ENCODE measurements around the gene RNF207. TPM values are rescaled to one million over a fixed set of nuclear protein-coding genes. Genes with fewer than 3 reads are reported as not detected.

Gene RNF207
- total and polyA plus RNA-seq, 9 donors = 2.0 to 24.4 (median 7.7) TPM

DNA sequence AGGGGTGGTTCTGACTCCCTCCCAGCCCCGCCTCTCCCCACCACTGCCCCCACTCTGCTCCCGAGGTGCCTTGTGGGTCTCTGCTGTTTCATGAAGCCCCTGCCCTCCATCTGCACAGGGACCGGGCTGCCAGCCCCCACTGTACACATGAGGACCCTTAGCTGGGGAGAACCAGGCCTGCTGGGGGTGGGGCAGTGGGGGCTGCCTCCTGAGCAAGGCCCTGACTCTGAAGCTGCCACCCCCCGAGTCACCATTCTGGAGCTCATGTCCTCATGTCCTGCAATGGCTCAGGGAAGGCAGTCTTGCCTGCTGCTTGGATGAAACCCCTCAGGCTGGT lies 46.4 kb downstream of the RNF207 start:
- 85 to 94% (median 90%) methylated on average over 4 of the region's 4 CpGs for WGBS, 3 donors
- Histone ChIP-seq H3K36me3 (no peaks in the 10 kb centered on the region), H3K27ac (no peak overlapping the region), H3K4me3 (no peak overlapping the region), H3K9me3 (no peaks in the 10 kb centered on the region), H3K4me1 (ENCODE audit: insufficient read depth) (peaks cover 16% of the 10 kb centered on the region), H3K27me3 (no peaks in the 10 kb centered on the region)
- intact Hi-C loops (cut with DNase I) = no loop called here
- peak in 1 of 5 donors; percentile 13 for DNase-seq
- TF ChIP-seq, protein P1, sequence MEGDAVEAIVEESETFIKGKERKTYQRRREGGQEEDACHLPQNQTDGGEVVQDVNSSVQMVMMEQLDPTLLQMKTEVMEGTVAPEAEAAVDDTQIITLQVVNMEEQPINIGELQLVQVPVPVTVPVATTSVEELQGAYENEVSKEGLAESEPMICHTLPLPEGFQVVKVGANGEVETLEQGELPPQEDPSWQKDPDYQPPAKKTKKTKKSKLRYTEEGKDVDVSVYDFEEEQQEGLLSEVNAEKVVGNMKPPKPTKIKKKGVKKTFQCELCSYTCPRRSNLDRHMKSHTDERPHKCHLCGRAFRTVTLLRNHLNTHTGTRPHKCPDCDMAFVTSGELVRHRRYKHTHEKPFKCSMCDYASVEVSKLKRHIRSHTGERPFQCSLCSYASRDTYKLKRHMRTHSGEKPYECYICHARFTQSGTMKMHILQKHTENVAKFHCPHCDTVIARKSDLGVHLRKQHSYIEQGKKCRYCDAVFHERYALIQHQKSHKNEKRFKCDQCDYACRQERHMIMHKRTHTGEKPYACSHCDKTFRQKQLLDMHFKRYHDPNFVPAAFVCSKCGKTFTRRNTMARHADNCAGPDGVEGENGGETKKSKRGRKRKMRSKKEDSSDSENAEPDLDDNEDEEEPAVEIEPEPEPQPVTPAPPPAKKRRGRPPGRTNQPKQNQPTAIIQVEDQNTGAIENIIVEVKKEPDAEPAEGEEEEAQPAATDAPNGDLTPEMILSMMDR (IDR thresholded peaks at IDR 0.05) = no peak
- no peak for TF ChIP-seq POLR2A (IDR thresholded peaks at IDR 0.05)
- no peak for TF ChIP-seq EP300 (IDR thresholded peaks at IDR 0.05)

DNA sequence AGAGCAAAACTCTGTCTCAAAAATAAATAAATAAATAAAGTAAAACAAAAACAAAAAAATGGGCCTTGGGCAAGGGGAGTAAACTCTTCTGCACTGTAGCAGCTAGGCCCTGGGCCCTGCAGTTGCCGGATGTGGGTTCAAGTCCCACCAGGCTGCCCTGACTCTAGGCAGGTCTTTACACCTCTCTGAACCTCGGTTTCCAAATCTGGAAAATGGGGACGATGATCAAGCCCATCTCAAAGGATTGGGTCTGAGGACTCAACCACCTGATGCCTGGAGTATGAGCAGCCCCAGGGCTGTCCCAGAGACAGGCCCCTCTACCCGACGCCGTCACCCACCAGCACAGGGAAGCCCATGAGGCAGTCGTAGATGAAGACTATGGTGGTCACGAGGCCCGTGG lies 47.5 kb downstream of the RNF207 start:
- intact Hi-C loops (cut with DNase I) = no loop called here
- no peak for DNase-seq

DNA sequence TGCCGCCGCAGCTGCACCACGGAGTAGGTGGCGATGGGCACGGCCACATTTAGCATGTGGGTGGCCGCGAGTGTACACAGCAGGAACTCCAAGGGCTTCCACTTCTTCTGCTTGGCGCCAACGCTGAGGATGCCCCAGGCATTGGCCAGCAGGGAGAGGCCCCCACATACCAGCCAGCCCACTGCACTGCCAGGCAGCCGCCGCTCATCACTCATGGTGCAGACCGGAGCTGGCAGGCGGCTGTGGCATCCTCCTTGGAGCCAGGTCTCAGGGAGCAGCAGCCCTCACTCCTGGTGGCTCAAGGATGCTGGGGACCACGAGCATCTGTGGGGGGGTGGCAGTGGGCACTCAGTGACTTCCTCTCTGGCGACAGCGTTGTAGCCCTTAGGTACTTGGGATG lies 48.8 kb downstream of the RNF207 start:
- Histone ChIP-seq H3K27me3 (no peaks in the 10 kb centered on the region), H3K36me3 (no peaks in the 10 kb centered on the region), H3K9me3 (no peaks in the 10 kb centered on the region), H3K4me1 (ENCODE audit: insufficient read depth) (peaks cover 7% of the 10 kb centered on the region), H3K4me3 (no peak overlapping the region), H3K27ac (no peak overlapping the region)
- intact Hi-C loops (cut with DNase I) = no loop called here
- WGBS, 3 donors = 88 to 92% (median 89%) methylated on average over 16 of the region's 16 CpGs
- DNase-seq = no peak
- TF ChIP-seq, protein P1 (IDR thresholded peaks at IDR 0.05) = no peak
- TF ChIP-seq POLR2A (IDR thresholded peaks at IDR 0.05) (no peak), EP300 (IDR thresholded peaks at IDR 0.05) (no peak)

More for the DNA sequence above, 47.5 kb downstream of the RNF207 start:
- Histone ChIP-seq H3K36me3 (no peaks in the 10 kb centered on the region), H3K27ac (no peak overlapping the region), H3K27me3 (no peaks in the 10 kb centered on the region), H3K4me1 (ENCODE audit: insufficient read depth) (peaks cover 13% of the 10 kb centered on the region), H3K9me3 (no peaks in the 10 kb centered on the region), H3K4me3 (no peak overlapping the region)
- 93 to 96% (median 94%) methylated on average over 8 to 9 of the region's 9 CpGs for WGBS, 3 donors
- TF ChIP-seq EP300 (IDR thresholded peaks at IDR 0.05) (no peak), POLR2A (IDR thresholded peaks at IDR 0.05) (no peak)
- TF ChIP-seq, protein P1 (IDR thresholded peaks at IDR 0.05) = no peak

DNA sequence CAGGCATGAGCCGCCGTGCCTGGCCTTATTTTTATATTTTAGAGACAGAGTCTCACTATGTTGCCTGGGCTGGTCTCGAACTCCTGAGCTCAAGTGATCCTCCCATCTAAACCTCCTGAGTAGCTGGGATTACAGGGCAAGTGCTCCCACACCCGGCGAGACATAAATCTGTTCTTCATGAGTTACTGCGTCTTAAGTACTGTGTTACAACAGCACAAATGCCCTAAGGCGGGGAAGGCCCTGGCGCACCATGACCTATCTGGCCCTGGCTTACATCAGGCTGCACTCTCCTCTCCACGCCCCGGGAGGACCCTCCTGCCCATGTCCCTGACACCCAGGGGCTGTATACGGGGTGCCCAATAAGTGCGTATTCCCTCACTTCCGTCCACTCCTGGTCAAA lies 50.7 kb downstream of the RNF207 start:
- Histone ChIP-seq H3K9me3 (no peaks in the 10 kb centered on the region), H3K36me3 (no peaks in the 10 kb centered on the region), H3K4me3 (no peak overlapping the region), H3K27me3 (no peaks in the 10 kb centered on the region), H3K4me1 (ENCODE audit: insufficient read depth) (peaks cover 4% of the 10 kb centered on the region), H3K27ac (no peak overlapping the region)
- 89 to 92% (median 90%) methylated on average over 13 of the region's 13 CpGs for WGBS, 3 donors
- TF ChIP-seq, protein P1 (IDR thresholded peaks at IDR 0.05) = no peak
- TF ChIP-seq POLR2A (IDR thresholded peaks at IDR 0.05) (no peak), EP300 (IDR thresholded peaks at IDR 0.05) (no peak)
- no peak for DNase-seq
- intact Hi-C loops (cut with DNase I) = no loop called here
